Neural progenitor cell (in vitro differentiated cells): ENCODE data around the gene NUDT19. TPM values are rescaled to one million over a fixed set of nuclear protein-coding genes. Genes with fewer than 3 reads are reported as not detected.
A peak's percentile ranks its signal among the peaks of the same experiment; 100 is the strongest.

Experiments used
- DNase-seq: peaks from one replicate; pipeline ENCODE4 v3.0.0-alpha.2; 2016; ENCODE audit warnings: low spot score
- H2AFZ ChIP-seq: fragments of 200-600 bp; sonication (generic); replicated peaks from 2 replicates; pipeline ENCODE4 v1.6.1; 2016; ENCODE audit warnings: antibody characterized with exemption
- H3F3A ChIP-seq: fragments of 200-600 bp; sonication (generic); 2 replicates; pipeline ENCODE4 v1.6.1; 2016; ENCODE audit warnings: antibody characterized with exemption, low read depth
- H3K27ac ChIP-seq: fragments of 200-600 bp; sonication (generic); 2 replicates; pipeline ENCODE4 v1.5.1; 2016; ENCODE audit warnings: mild to moderate bottlenecking
- H3K27me3 ChIP-seq: fragments of 200-600 bp; sonication (generic); 2 replicates; pipeline ENCODE4 v1.6.1; 2016; ENCODE audit warnings: mild to moderate bottlenecking, moderate library complexity
- H3K36me3 ChIP-seq: fragments of 200-600 bp; sonication (generic); 2 replicates; pipeline ENCODE4 v1.5.1; 2016
- H3K4me1 ChIP-seq: fragments of 200-600 bp; sonication (generic); 2 replicates; pipeline ENCODE4 v1.6.1; 2016; ENCODE audit warnings: mixed run types
- H3K4me2 ChIP-seq: fragments of 200-600 bp; sonication (generic); 2 replicates; pipeline ENCODE4 v1.6.1; 2016
- H3K4me3 ChIP-seq: fragments of 200-600 bp; sonication (generic); 2 replicates; pipeline ENCODE4 v1.5.1; 2016
- H3K79me2 ChIP-seq: fragments of 200-600 bp; sonication (generic); 2 replicates; pipeline ENCODE4 v1.6.1; 2016; ENCODE audit warnings: low read depth
- H3K9ac ChIP-seq: fragments of 200-600 bp; sonication (generic); 2 replicates; pipeline ENCODE4 v1.6.1; 2016
- H3K9me3 ChIP-seq: fragments of 200-600 bp; sonication (generic); 2 replicates; pipeline ENCODE4 v1.5.1; 2016; ENCODE audit warnings: low read depth
- H4K20me1 ChIP-seq: fragments of 200-600 bp; sonication (generic); 2 replicates; pipeline ENCODE4 v1.6.1; 2016; ENCODE audit warnings: low read depth
- H3K27ac Mint-ChIP-seq: 3 replicates; pipeline ENCODE4 v1.8.0; 2021; ENCODE audit warnings: mixed read lengths
- H3K27me3 Mint-ChIP-seq: 2 replicates; pipeline ENCODE4 v1.8.0; 2022; ENCODE audit warnings: low read depth, mild to moderate bottlenecking, inconsistent platforms, moderate library complexity, mixed read lengths; ENCODE audit not compliant: insufficient read depth
- H3K36me3 Mint-ChIP-seq: 3 replicates; pipeline ENCODE4 v1.8.0; 2021; ENCODE audit warnings: mixed read lengths
- H3K4me1 Mint-ChIP-seq: 3 replicates; pipeline ENCODE4 v1.8.0; 2021; ENCODE audit warnings: mixed read lengths
- H3K4me3 Mint-ChIP-seq: 3 replicates; pipeline ENCODE4 v1.8.0; 2021; ENCODE audit warnings: mild to moderate bottlenecking, moderate library complexity, mixed read lengths
- H3K9me3 Mint-ChIP-seq: 3 replicates; pipeline ENCODE4 v1.8.0; 2020; ENCODE audit warnings: mixed read lengths
- CTCF ChIP-seq: fragments of 200-600 bp; sonication (generic); IDR thresholded peaks from 2 replicates; pipeline ENCODE4 v1.5.1; 2017; ENCODE audit warnings: antibody characterized with exemption, mild to moderate bottlenecking
- EZH2 ChIP-seq: fragments of 200-600 bp; sonication (generic); IDR thresholded peaks from 2 replicates; pipeline ENCODE4 v1.6.1; 2017; ENCODE audit warnings: antibody characterized with exemption, mild to moderate bottlenecking, moderate library complexity
- EZH2phosphoT487 ChIP-seq: fragments of 200-600 bp; sonication (generic); IDR thresholded peaks from 2 replicates; pipeline ENCODE4 v1.6.1; 2017; ENCODE audit warnings: antibody characterized with exemption
- total RNA-seq: library from RNA; depleted of rRNA; stranded (reverse); fragments of >200 nt; gene quantifications from 2 replicates; pipeline ENCODE4 v1.2.3, GENCODE V29; 2015; ENCODE audit warnings: low replicate concordance

Gene NUDT19
- total RNA-seq, 1 donor from 2014 or later, result 4.4 TPM

GRCh38 chr19:32647361-32647760 lies 44.3 kb upstream of the NUDT19 start:
- Histone ChIP-seq H3K9me3 (no peaks in the 10 kb centered on the region), H3K36me3 (no peaks in the 10 kb centered on the region), H3K4me2 (no peak overlapping the region), H3K79me2 (no peaks in the 10 kb centered on the region), H2AFZ (no peak overlapping the region), H3K27me3 (no peaks in the 10 kb centered on the region), H3K9ac (no peak overlapping the region), H3K4me3 (no peak overlapping the region), H4K20me1 (peaks cover 3% of the 10 kb centered on the region), H3K27ac (no peak overlapping the region), H3K4me1 (peaks cover 4% of the 10 kb centered on the region), H3F3A (peaks cover 2% of the 10 kb centered on the region)
- peaks cover 2% of the 10 kb centered on the region for H3K27me3 Mint-ChIP-seq
- no peak for DNase-seq
- H3K4me3 Mint-ChIP-seq, result no peak overlapping the region
- no peak overlapping the region for H3K27ac Mint-ChIP-seq
- H3K9me3 Mint-ChIP-seq, result no peaks in the 10 kb centered on the region
- H3K4me1 Mint-ChIP-seq, result peaks cover 10% of the 10 kb centered on the region
- TF ChIP-seq CTCF, result no peak
- no peak for TF ChIP-seq EZH2phosphoT487
- no peak for TF ChIP-seq EZH2
- H3K36me3 Mint-ChIP-seq, result peaks cover 14% of the 10 kb centered on the region

GRCh38 chr19:32649751-32650150 lies 41.9 kb upstream of the NUDT19 start:
- Histone ChIP-seq H3K79me2 (no peaks in the 10 kb centered on the region), H3F3A (peaks cover 2% of the 10 kb centered on the region), H3K27ac (no peak overlapping the region), H3K4me1 (peaks cover 4% of the 10 kb centered on the region), H3K36me3 (no peaks in the 10 kb centered on the region), H3K9ac (no peak overlapping the region), H2AFZ (no peak overlapping the region), H3K4me3 (no peak overlapping the region), H3K9me3 (no peaks in the 10 kb centered on the region), H3K4me2 (no peak overlapping the region), H4K20me1 (peaks cover 3% of the 10 kb centered on the region), H3K27me3 (no peaks in the 10 kb centered on the region)
- no peak overlapping the region for H3K4me3 Mint-ChIP-seq
- no peak for DNase-seq
- no peaks in the 10 kb centered on the region for H3K9me3 Mint-ChIP-seq
- H3K27me3 Mint-ChIP-seq, result peaks cover 2% of the 10 kb centered on the region
- peaks cover 8% of the 10 kb centered on the region for H3K36me3 Mint-ChIP-seq
- no peak for TF ChIP-seq EZH2phosphoT487
- no peak for TF ChIP-seq EZH2
- no peak for TF ChIP-seq CTCF
- peaks cover 16% of the 10 kb centered on the region for H3K4me1 Mint-ChIP-seq
- H3K27ac Mint-ChIP-seq, result peak overlapping the region; percentile 66

GRCh38 chr19:32650671-32651070 lies 41.0 kb upstream of the NUDT19 start:
- no peaks in the 10 kb centered on the region for H3K9me3 Mint-ChIP-seq
- H3K4me2 ChIP-seq, result no peak overlapping the region
- H3K4me1 ChIP-seq, result peaks cover 4% of the 10 kb centered on the region
- H2AFZ ChIP-seq, result no peak overlapping the region
- no peak overlapping the region for H3K27ac ChIP-seq
- no peaks in the 10 kb centered on the region for H3K27me3 ChIP-seq
- no peaks in the 10 kb centered on the region for H3K36me3 ChIP-seq
- no peaks in the 10 kb centered on the region for H3K9me3 ChIP-seq
- H3K27ac Mint-ChIP-seq, result no peak overlapping the region
- no peaks in the 10 kb centered on the region for H3K79me2 ChIP-seq
- H3K27me3 Mint-ChIP-seq, result peaks cover 2% of the 10 kb centered on the region
- no peak overlapping the region for H3K4me3 Mint-ChIP-seq
- H4K20me1 ChIP-seq, result peaks cover 3% of the 10 kb centered on the region
- peaks cover 2% of the 10 kb centered on the region for H3F3A ChIP-seq
- DNase-seq, result no peak
- TF ChIP-seq EZH2phosphoT487, result no peak
- TF ChIP-seq CTCF, result no peak
- no peak for TF ChIP-seq EZH2
- no peak overlapping the region for H3K4me3 ChIP-seq
- H3K9ac ChIP-seq, result no peak overlapping the region
- H3K4me1 Mint-ChIP-seq, result peaks cover 16% of the 10 kb centered on the region
- peaks cover 8% of the 10 kb centered on the region for H3K36me3 Mint-ChIP-seq
